GM18858 (cell line): Measurements from ENCODE around the gene FUBP3.

Experiments used
- ATAC-seq: cut with Tn5 transposase; IDR thresholded peaks from one replicate; pipeline ENCODE4 v1.9.1; 2021; ENCODE audit not compliant: unreplicated experiment

Gene FUBP3

GRCh38 chr9:130606887-130607600 lies 27.7 kb downstream of the FUBP3 start:
- ATAC-seq, result no peak

DNA sequence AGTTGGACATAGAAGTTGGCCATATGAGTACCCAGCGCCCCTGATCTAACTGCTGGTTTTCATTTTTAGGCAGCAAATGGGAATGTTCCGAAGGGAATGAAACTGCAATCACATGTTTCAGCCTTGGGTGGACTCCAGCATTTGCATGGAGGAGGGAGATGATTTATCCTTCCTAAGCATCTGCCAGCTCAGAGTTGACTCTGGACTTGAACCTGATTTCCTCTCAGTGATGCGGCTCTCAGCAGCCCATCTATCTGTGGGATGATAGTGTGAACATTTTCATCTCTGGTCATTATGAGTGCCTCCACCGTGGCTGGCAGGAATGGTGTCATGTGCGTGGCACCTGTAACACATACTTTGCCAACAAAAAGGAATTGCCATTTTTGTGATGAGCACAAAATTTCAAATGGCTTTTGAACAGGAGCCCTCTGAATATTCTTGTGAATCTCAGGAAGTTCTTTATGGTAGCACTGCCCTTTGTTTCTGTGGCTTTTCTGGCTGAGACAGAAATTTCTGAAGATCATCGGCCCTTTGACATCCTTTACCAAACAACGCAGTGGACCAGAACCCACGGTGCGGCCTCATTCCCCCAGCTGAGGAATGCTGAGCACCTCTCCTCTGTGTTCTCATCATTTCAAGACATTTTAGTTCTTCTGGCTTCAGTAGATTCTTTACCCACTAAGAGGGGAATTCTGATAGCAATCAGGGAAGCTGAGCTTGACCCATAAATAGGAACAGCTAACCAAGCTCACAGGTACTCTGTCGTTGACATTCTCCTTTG lies 28.5 kb downstream of the FUBP3 start:
- no peak for ATAC-seq

DNA sequence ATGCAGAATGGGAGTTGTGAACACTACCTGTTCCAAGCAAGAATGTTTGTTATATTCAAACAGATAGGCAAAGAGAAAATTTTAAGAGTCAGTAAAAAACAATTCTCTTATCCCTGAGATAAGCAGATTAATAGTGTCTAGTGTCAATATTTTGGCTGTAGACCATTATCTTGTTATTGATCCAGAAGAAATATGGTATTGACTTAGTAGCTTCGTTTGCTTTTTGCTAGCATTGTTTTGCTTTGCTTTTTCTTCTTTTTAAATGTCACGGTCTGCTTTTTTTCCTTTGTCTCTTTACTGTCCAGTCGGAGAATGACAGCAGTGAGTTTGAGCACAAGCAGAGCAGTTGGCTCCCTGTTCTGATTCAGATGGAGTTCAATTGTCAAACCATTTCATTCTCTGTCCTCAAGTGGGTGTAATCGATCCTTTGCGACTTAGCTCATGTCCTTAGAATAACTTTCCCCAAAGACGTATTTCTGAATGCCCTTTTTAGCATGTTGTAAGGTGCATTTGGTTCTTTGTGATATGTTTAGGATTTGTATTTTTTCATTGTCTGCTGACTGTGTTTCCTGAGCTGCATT lies 29.3 kb downstream of the FUBP3 start:
- ATAC-seq, result no peak

DNA sequence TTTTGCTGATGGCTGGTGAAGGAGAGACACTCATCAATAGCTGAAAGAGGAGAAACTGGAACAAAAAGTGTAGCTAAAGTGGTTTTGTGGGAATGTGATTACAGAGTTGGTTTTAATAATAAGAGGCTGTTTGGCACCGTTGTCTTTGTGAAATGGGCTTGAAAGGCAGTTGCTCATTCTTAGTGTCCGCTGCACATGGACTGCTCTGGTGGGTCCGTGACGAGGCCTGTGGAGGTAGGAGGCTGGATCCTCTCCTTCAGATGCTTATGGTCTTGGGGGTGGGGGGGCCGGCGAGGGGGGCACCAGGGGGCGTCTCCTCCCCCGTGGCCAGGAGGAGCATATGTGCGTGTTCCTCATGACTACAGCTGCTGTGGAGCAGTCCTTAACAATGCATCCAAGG lies 29.8 kb downstream of the FUBP3 start:
- ATAC-seq, result no peak

- ATAC-seq, result no peak
These were observed 31.7 kb downstream of the FUBP3 start for GRCh38 chr9:130610862-130611707.

DNA sequence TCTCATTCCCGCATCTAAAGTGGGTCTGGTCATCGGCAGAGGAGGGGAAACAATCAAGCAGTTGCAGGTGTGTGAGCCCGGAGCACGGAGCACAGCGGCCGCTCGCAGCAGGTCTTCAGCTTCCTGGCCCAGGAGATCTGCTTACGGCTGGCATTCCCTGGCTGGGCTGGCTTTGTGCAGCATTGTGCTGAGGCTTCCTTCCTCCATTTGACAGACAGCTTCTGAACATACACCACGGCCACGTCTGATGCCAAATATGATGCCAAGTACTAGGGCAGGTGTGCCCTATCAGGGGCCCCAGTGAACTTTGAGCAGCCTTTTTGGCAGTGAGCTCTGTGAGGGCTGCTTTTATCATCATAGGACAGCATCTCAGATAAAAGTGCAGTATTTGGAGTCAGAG lies 37.1 kb downstream of the FUBP3 start:
- ATAC-seq, result no peak

DNA sequence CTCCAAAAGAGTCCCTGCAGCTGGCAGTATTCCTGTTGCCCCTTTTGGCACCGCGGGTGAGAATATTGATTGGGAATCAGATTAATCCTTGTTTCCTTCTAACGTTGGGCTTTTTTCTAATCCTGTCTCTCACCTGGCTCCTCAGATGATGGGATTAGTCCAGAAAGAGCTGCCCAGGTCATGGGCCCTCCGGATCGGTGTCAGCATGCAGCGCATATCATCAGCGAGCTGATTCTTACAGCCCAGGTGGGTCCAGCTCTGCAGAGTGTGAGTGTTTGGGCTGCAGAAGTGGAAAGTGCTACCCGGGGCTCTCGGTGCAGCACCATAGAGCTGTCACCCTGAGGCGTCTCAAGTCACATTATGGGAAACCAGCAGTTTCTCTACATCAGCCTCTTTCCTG lies 44.1 kb downstream of the FUBP3 start:
- ATAC-seq, result no peak

DNA sequence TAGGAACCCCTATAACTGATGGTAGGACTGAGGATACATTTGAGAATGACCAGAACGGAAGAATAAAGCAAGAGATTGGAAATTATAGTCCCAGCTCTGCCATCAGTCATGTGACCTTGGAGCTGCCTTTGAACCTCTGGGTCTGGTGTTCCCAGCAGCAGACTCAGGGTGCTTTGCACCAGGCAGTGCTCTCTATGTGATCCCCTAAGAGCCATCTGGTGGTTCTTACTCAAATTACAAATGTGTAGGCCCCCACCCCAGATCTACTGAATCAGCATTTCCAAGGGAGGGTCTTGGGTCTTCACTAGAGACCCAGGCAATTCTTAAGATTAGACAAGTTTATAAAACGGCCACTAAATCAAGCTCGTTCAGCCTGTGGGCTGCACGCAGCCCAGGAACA lies 44.8 kb downstream of the FUBP3 start:
- no peak for ATAC-seq

DNA sequence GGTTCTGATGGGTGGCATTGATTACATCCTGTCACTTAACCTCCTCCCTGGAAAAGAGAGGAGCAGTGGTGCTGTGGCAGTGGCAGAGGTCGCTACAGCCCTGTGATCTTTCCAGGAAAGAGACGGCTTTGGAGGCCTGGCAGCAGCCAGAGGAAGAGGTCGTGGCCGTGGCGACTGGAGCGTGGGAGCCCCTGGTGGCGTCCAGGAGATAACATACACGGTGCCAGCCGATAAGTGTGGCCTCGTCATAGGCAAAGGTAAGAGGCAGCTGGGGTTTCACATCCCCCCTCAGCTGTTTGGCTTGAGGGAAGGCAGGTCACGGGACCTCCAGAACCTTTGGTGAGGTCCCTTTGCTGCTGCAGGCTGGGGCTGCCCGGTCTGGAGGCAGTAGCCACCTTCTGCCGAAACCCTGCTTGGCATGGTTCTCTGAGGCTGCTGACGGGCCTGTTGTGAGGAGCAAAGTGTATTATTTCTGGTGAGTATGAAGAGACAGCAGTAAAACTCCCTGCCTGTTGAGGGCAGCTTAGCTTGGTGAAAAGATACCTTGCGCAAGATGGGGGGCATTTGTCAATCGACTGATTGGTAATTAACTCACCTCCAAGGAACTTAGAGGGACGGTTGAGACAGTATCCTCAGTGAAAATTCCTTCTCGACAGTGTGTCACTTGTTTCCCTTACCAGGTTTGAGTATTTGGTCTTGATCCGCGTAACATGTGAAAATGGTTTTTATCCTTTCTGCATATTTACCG lies 47.0 kb downstream of the FUBP3 start:
- ATAC-seq, result no peak

DNA sequence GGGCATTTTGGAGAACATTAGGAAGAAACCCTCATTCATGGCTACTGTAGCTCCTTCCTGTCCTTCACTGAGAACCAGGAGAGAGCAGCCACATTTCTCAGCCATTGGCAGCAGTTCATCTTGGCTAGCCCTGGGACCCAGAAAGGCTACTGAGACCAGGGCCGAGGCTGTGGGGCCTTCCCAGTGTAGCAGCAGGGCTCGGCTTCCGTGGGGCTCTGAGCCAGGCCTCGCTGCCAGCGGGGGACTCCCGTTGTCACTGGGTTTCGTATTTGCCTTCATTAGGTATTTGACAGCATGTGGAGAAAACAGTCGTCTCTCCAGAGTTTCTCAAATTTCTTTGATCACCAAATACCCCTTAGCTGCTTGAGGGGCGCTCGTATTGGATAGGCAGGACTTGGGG lies 47.7 kb downstream of the FUBP3 start:
- ATAC-seq, result no peak

DNA sequence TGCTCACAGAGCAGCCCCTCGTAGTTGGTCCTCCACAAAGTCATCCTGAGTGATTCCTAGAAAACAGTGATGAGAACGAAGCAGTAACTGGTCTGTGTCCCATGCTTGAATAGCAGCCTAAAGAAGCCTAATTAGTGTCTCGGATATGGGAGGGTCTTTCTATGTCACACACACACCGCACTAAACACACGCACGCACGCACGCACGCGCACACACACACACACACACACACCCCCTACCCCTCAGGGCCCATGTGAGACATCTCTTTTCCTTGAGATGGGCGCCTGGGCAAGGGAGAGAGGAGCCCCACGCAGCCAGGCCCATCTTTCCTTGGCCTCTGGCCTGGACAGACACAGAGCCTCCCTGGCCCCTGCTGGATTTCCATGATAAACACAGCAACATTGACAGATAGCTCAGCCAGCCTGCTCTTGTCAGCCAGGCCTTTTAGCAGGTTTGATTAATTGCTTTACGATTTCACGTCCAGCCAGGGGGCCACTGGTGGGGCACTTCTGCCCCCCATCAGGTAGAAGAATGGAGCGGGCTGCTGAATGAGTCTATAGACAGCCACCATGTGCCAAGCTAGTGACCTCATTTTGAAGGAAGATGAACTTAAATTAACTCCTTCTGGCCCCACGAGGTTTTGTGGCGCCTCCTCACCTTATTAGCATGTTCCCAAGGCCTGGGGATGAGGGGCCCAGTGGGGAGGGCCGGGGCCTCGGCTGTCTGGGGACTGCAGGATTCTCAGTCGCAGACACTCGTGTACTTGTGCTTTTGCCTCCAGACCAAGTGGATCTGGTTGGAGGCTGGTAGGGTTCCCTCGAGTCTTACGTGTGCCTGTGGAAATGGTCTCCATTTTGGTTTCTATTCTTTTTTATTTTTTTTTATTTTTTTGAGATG lies 48.8 kb downstream of the FUBP3 start:
- ATAC-seq, result no peak

DNA sequence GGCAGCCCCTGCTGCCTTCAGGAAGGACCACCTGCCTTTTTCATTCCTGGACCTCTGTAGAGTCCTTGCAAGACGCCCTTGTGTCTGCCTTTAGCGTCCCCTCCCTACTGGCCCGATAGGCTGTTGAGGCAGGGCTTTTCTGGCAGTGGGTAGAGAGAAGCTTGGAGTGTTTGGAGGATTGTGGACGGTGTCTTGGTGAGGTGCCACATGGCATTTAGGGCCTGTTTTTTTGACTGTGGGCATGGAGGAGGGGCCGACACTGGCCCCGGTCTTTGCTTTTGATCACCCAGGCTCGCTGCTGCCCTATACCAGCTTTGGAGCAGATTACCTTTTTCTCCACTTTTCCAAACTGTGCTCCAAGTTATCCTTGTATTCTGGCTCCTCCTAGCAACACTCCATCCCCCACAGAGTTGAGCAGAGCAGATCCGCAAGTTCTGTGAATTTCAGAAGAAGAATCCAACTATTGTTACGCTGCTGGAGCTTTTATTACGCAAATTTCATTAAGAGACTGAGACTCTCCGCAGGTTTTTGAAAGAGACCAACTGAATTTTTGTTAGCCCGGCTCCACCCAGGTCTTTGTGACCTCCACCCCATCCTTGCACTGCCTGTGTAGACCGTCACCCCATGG lies 50.2 kb downstream of the FUBP3 start:
- no peak for ATAC-seq

GRCh38 chr9:130630071-130630450 lies 50.7 kb downstream of the FUBP3 start:
- no peak for ATAC-seq

GRCh38 chr9:130630506-130631330 lies 51.3 kb downstream of the FUBP3 start:
- no peak for ATAC-seq

DNA sequence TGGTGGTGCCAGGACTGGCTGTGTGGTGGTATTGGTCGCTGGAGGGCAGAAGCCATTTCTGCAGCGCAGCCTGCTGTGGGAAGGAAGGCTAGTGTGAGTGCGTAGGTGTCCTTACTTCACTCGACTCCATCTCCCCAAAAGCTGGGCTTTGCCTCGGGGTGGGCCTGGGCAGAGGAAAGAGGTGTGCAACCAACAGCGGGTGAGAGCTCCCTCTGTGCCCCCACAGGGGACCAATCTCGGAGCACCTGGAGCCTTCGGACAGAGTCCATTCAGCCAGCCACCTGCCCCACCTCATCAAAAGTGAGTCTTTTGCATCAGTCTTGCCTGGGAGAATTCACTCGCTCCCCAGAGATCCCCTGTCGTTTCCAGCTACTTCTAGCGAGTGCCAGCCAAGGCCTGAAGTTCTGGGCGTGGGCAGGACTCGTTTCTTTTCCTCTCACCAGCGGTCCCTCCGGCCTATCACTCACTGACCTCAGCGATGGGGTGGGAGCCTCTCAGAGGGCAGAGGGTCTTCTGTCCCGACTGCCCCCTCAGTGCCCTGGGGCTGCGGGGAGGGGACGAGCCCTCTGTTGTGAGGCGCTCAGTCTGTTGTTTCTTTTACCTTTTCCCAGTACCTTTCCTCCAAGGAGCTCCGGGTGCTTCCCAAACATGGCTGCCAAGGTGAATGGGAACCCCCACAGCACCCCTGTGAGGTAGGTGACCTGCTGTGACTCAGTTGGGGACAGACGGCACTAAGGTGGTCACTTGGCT lies 52.1 kb downstream of the FUBP3 start:
- no peak for ATAC-seq

DNA sequence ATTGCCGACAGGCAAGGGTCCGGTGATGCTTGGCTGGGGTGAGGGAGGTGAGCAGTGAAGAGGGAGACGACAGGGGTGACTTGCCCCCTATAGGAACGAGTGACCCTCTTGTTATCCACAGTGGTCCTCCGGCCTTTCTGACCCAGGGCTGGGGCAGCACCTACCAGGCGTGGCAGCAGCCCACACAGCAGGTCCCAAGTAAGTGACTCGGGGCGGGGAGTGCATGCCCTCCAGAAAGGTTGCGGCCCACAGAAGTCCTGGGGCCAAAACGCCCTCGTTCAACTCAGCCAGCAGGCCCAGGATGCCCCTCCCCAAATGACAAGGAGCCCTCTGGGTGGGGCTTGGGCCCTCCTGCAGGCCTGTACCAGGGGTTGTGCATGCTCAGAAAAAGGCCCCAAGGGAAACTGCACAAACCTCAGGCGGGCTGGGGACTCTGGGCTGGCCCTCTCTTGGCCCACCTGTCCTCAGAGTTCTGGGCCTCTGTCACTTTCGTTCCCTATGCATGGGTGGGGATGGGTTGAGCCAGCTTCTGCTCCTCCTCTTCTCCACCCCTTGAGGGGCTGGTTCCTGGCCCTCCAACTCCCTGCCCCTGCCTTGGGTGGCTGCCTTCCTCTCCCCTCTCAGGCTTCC lies 52.8 kb downstream of the FUBP3 start:
- no peak for ATAC-seq

- ATAC-seq, result no peak
These were observed 53.5 kb downstream of the FUBP3 start for GRCh38 chr9:130632841-130633240.
